Esophagus squamous epithelium (tissue), 4 donors: ENCODE measurements around the gene PPFIA2.

Experiments used
- POLR2A ChIP-seq, 4 donors: fragments of 450-650 bp; IDR thresholded peaks; one replicate each; pipeline ENCODE4 v1.6.1; 2017; ENCODE audit warnings: antibody characterized with exemption in 4 of 4, mild to moderate bottlenecking in 4 of 4, moderate library complexity in 3 of 4
- TF ChIP-seq, protein P1 (sequence below), 6 experiments: fragments of 450-650 bp in 4 of 6; fragments of 200-600 bp in 2 of 6; sonication (generic) in 2 of 6; IDR thresholded peaks; one replicate each; pipeline ENCODE4 v1.5.1; 2016 to 2019; ENCODE audit warnings: antibody characterized with exemption in 6 of 6, mild to moderate bottlenecking in 4 of 6, moderate library complexity in 4 of 6

DNA sequence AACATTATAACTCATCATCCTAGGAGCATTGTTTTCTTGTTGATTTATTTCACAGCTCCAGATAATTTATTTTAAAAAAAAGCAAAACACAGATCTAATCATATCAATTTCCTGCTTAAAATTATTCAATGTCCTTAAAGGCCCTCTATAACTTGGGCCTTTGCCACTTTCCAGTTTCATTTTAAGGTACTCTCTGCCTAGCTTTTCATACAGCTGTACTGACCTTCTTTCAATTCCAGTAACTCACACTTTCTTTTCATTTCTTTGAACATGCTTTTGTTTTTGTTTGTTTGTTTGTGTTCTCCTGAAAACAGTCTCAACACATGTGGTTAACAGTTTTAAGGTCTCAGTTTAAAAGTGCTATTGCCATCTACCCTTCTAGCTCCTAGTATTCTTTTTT, 399.4 kb downstream of the PPFIA2 start:
- TF ChIP-seq, protein P1, sequence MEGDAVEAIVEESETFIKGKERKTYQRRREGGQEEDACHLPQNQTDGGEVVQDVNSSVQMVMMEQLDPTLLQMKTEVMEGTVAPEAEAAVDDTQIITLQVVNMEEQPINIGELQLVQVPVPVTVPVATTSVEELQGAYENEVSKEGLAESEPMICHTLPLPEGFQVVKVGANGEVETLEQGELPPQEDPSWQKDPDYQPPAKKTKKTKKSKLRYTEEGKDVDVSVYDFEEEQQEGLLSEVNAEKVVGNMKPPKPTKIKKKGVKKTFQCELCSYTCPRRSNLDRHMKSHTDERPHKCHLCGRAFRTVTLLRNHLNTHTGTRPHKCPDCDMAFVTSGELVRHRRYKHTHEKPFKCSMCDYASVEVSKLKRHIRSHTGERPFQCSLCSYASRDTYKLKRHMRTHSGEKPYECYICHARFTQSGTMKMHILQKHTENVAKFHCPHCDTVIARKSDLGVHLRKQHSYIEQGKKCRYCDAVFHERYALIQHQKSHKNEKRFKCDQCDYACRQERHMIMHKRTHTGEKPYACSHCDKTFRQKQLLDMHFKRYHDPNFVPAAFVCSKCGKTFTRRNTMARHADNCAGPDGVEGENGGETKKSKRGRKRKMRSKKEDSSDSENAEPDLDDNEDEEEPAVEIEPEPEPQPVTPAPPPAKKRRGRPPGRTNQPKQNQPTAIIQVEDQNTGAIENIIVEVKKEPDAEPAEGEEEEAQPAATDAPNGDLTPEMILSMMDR (IDR thresholded peaks at IDR 0.05): no peak
- TF ChIP-seq POLR2A (IDR thresholded peaks at IDR 0.05): no peak
